ENCODE measurements around the gene DAPK2. TPM values are rescaled to one million over a fixed set of nuclear protein-coding genes. Genes with fewer than 3 reads are reported as not detected.
A peak's percentile ranks its signal among the peaks of the same experiment; 100 is the strongest.

The DAPK2 gene
- total RNA-seq, 1 donor from 2014 or later, result 0.52 TPM

GRCh38 chr15:63892794-63893441 is 153.4 kb downstream of the DAPK2 start:
- Histone ChIP-seq H3K27ac (ENCODE audit: low read depth, low read length) (no peak overlapping the region), H4K20me1 (ENCODE audit: insufficient read depth, low read length) (no peaks in the 10 kb centered on the region), H3K27me3 (ENCODE audit: insufficient read depth, low read length) (no peaks in the 10 kb centered on the region), H2AFZ (ENCODE audit: low read depth, low read length) (no peak overlapping the region), H3K4me3 (ENCODE audit: insufficient read depth, low read depth, low read length) (no peak overlapping the region), H3K4me1 (ENCODE audit: insufficient read depth, low read length) (peaks cover 14% of the 10 kb centered on the region), H3K9me3 (ENCODE audit: insufficient read depth, low read depth, low read length) (no peaks in the 10 kb centered on the region), H3K4me2 (ENCODE audit: low read length) (no peak overlapping the region), H3K9ac (ENCODE audit: low read length) (no peak overlapping the region), H3K36me3 (ENCODE audit: insufficient read depth, low read length) (no peaks in the 10 kb centered on the region), H3K79me2 (ENCODE audit: insufficient read depth, low read length) (no peaks in the 10 kb centered on the region)
- TF ChIP-seq CTCF (IDR thresholded peaks at IDR 0.05; ENCODE audit: insufficient read depth, low read depth, low read length), result no peak
- no peak for TF ChIP-seq EZH2 (IDR thresholded peaks at IDR 0.05; ENCODE audit: insufficient read depth, low read length)
- H3K36me3 Mint-ChIP-seq (ENCODE audit: low read depth, unreplicated experiment), result no peaks in the 10 kb centered on the region
- H3K27ac Mint-ChIP-seq (ENCODE audit: unreplicated experiment), result no peak overlapping the region
- H3K27me3 Mint-ChIP-seq (ENCODE audit: low read depth, unreplicated experiment), result peaks cover 37% of the 10 kb centered on the region
- H3K4me1 Mint-ChIP-seq (ENCODE audit: low read depth, unreplicated experiment), result peaks cover 17% of the 10 kb centered on the region
- FAIRE-seq (no peak), DNase-seq (ENCODE audit: low read depth) (no peak)
- no peaks in the 10 kb centered on the region for H3K9me3 Mint-ChIP-seq (ENCODE audit: unreplicated experiment)
- H3K4me3 Mint-ChIP-seq (ENCODE audit: unreplicated experiment), result no peak overlapping the region

DNA sequence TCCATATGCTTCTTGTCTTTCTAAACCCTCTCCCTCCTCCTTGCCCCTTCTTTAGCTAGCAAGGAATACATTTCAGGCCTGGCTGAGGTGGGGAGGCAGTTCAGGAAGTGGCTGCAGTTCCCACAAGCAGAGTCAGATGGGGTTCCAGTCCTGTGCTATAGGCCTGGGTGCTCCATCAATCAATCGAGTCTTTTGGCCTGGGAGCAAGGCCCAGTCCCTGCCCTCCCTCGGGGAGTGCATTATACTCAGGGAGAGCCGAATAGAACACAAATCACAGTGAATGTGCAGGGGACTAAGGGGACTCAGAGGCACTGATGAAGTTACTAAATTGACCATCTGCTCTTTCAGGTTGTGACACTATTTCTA is 154.5 kb downstream of the DAPK2 start:
- DNase-seq (ENCODE audit: low read depth) (no peak), FAIRE-seq (no peak)
- no peak overlapping the region for H3K27ac Mint-ChIP-seq (ENCODE audit: unreplicated experiment)
- H3K27me3 ChIP-seq (ENCODE audit: insufficient read depth, low read length), result no peaks in the 10 kb centered on the region
- H3K9ac ChIP-seq (ENCODE audit: low read length), result no peak overlapping the region
- H3K36me3 ChIP-seq (ENCODE audit: insufficient read depth, low read length), result no peaks in the 10 kb centered on the region
- no peaks in the 10 kb centered on the region for H3K9me3 ChIP-seq (ENCODE audit: insufficient read depth, low read depth, low read length)
- H3K4me1 Mint-ChIP-seq (ENCODE audit: low read depth, unreplicated experiment), result peaks cover 10% of the 10 kb centered on the region
- no peaks in the 10 kb centered on the region for H3K79me2 ChIP-seq (ENCODE audit: insufficient read depth, low read length)
- no peaks in the 10 kb centered on the region for H4K20me1 ChIP-seq (ENCODE audit: insufficient read depth, low read length)
- H3K27me3 Mint-ChIP-seq (ENCODE audit: low read depth, unreplicated experiment), result peaks cover 43% of the 10 kb centered on the region
- H3K4me3 Mint-ChIP-seq (ENCODE audit: unreplicated experiment), result no peak overlapping the region
- no peak overlapping the region for H3K27ac ChIP-seq (ENCODE audit: low read depth, low read length)
- H2AFZ ChIP-seq (ENCODE audit: low read depth, low read length), result no peak overlapping the region
- no peaks in the 10 kb centered on the region for H3K9me3 Mint-ChIP-seq (ENCODE audit: unreplicated experiment)
- TF ChIP-seq EZH2 (IDR thresholded peaks at IDR 0.05; ENCODE audit: insufficient read depth, low read length) (no peak), CTCF (IDR thresholded peaks at IDR 0.05; ENCODE audit: insufficient read depth, low read depth, low read length) (no peak)
- no peak overlapping the region for H3K4me2 ChIP-seq (ENCODE audit: low read length)
- no peaks in the 10 kb centered on the region for H3K36me3 Mint-ChIP-seq (ENCODE audit: low read depth, unreplicated experiment)
- peaks cover 6% of the 10 kb centered on the region for H3K4me1 ChIP-seq (ENCODE audit: insufficient read depth, low read length)
- no peak overlapping the region for H3K4me3 ChIP-seq (ENCODE audit: insufficient read depth, low read depth, low read length)

- FAIRE-seq, result no peak
- H4K20me1 ChIP-seq (ENCODE audit: insufficient read depth, low read length), result no peaks in the 10 kb centered on the region
- no peaks in the 10 kb centered on the region for H3K79me2 ChIP-seq (ENCODE audit: insufficient read depth, low read length)
- no peaks in the 10 kb centered on the region for H3K36me3 ChIP-seq (ENCODE audit: insufficient read depth, low read length)
- H3K27me3 ChIP-seq (ENCODE audit: insufficient read depth, low read length), result no peaks in the 10 kb centered on the region
- Mint-ChIP-seq H3K9me3 (ENCODE audit: unreplicated experiment) (no peaks in the 10 kb centered on the region), H3K4me1 (ENCODE audit: low read depth, unreplicated experiment) (peaks cover 7% of the 10 kb centered on the region), H3K27ac (ENCODE audit: unreplicated experiment) (no peak overlapping the region), H3K36me3 (ENCODE audit: low read depth, unreplicated experiment) (no peaks in the 10 kb centered on the region), H3K27me3 (ENCODE audit: low read depth, unreplicated experiment) (peaks cover 42% of the 10 kb centered on the region), H3K4me3 (ENCODE audit: unreplicated experiment) (no peak overlapping the region)
- H3K4me2 ChIP-seq (ENCODE audit: low read length), result no peak overlapping the region
- H3K9me3 ChIP-seq (ENCODE audit: insufficient read depth, low read depth, low read length), result no peaks in the 10 kb centered on the region
- peak; percentile 37 for DNase-seq (ENCODE audit: low read depth)
- H2AFZ ChIP-seq (ENCODE audit: low read depth, low read length), result peak overlapping the region; percentile 13
- H3K27ac ChIP-seq (ENCODE audit: low read depth, low read length), result no peak overlapping the region
- peak; percentile 79 for TF ChIP-seq CTCF (IDR thresholded peaks at IDR 0.05; ENCODE audit: insufficient read depth, low read depth, low read length)
- TF ChIP-seq EZH2 (IDR thresholded peaks at IDR 0.05; ENCODE audit: insufficient read depth, low read length), result no peak
- H3K9ac ChIP-seq (ENCODE audit: low read length), result no peak overlapping the region
- H3K4me1 ChIP-seq (ENCODE audit: insufficient read depth, low read length), result peaks cover 1% of the 10 kb centered on the region
- H3K4me3 ChIP-seq (ENCODE audit: insufficient read depth, low read depth, low read length), result no peak overlapping the region
Measured at GRCh38 chr15:63891079-63891767, 155.1 kb downstream of the DAPK2 start.
